ENCODE results near the gene ID3. TPM values are rescaled to one million over a fixed set of nuclear protein-coding genes. Genes with fewer than 3 reads are reported as not detected.

ID3 gene
- total RNA-seq, 1 experiment from 2014 or later: 119 TPM

DNA sequence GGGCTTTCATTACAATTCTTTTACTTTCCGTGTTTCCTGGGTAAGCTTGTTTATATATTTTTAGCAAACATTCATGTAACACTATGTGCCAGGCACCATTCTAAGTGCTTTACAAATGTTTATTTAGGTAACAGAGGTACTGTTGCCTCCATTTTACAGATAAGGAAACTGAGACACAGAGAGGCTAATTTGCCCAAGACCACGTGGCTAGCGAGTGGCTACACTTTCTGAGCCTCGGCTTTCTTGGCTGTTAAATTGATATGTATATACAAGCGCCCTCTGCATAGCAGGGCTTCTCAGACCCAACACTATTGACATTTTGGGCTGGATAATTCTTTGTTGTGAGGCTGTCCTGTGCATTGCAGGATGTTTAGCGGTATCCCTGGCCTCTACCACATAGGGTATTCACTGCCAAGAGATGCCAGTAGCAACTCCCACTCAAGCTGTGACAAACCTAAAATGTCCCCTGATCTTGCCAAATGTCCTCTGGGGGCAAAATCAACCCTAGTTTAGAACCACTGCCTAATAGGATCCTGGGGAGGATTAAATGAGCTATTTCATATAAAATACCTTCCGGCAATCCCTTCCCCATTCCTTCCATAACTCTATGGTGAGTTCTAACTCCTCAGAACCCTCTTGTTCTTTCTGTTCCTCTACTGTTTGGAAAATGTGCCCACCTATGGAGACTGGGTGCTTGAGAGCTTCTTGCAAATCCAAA, 17.2 kb upstream of the ID3 start:
- H3K27me3 Mint-ChIP-seq (ENCODE audit: low read depth): peaks cover 5% of the 10 kb centered on the region
- no peaks in the 10 kb centered on the region for H3K79me2 ChIP-seq (ENCODE audit: insufficient read depth, low read length)
- H4K5ac ChIP-seq (ENCODE audit: insufficient read length, low read depth, low read length): no peak overlapping the region
- peaks cover 28 to 33% of the 10 kb centered on the region in 2 experiments for H3K4me1 Mint-ChIP-seq
- DNase-seq: no peak
- H2BK12ac ChIP-seq (ENCODE audit: insufficient read length, low read depth, low read length): no peak overlapping the region
- no peak overlapping the region for H3K56ac ChIP-seq (ENCODE audit: insufficient read length, low read depth, low read length)
- peaks cover 0 to 7% (median 2%) of the 10 kb centered on the region in 3 experiments; a peak in 4 of 7 replicates for H3K36me3 Mint-ChIP-seq (ENCODE audit: insufficient read depth in 1 of 3, low read depth in 3 of 3)
- H3K4ac ChIP-seq (ENCODE audit: low read depth, low read length): no peak overlapping the region
- H3K27ac Mint-ChIP-seq: no peak overlapping the region
- no peak overlapping the region for H3K23ac ChIP-seq (ENCODE audit: insufficient read length, low read depth, low read length)
- no peak overlapping the region for H2BK20ac ChIP-seq (ENCODE audit: low read depth, low read length, poor library complexity, severe bottlenecking)
- H4K8ac ChIP-seq (replicated peaks; ENCODE audit: insufficient read length, low read depth, low read length): no peak overlapping the region
- H3K27me3 ChIP-seq (ENCODE audit: insufficient read depth, low read length): no peaks in the 10 kb centered on the region
- H3K27ac ChIP-seq (ENCODE audit: insufficient read length, low read depth, low read length): no peak overlapping the region
- TF ChIP-seq CTCF (conservative IDR thresholded peaks at IDR 0.05): no peak
- no peak overlapping the region for H2AK5ac ChIP-seq (ENCODE audit: insufficient read length, low read length)
- H2AFZ ChIP-seq (ENCODE audit: low read length): no peak overlapping the region
- no peak overlapping the region for H3T11ph ChIP-seq (ENCODE audit: low read length)
- H3K79me1 ChIP-seq (ENCODE audit: insufficient read depth, low read depth, low read length, poor library complexity, severe bottlenecking): no peaks in the 10 kb centered on the region
- H4K91ac ChIP-seq (ENCODE audit: insufficient read length, low read depth, low read length): no peak overlapping the region
- H2BK5ac ChIP-seq (ENCODE audit: insufficient read length, low read length): no peak overlapping the region
- no peaks in the 10 kb centered on the region for H4K20me1 ChIP-seq (ENCODE audit: control insufficient read depth, insufficient read depth, insufficient read length)
- H3K9me3 Mint-ChIP-seq: peaks cover 3 to 6% of the 10 kb centered on the region in 2 experiments; a peak in 4 of 5 replicates
- WGBS (ENCODE audit: extremely low coverage, insufficient read length, low lambda C conversion rate): no CpG with 5 or more reads among the region's 7 CpGs
- H3K18ac ChIP-seq (ENCODE audit: insufficient read length, low read depth, low read length): no peak overlapping the region
- H3K9ac ChIP-seq (ENCODE audit: extremely low read depth, insufficient read length, low read length): no peak overlapping the region
- H3K9me3 ChIP-seq (ENCODE audit: control insufficient read depth, low read depth, low read length): no peaks in the 10 kb centered on the region
- H2BK15ac ChIP-seq (ENCODE audit: low read depth, low read length): no peak overlapping the region
- no peaks in the 10 kb centered on the region for H3K23me2 ChIP-seq (ENCODE audit: insufficient read length, low read depth, low read length, poor library complexity, severe bottlenecking)
- no peak overlapping the region for H2BK120ac ChIP-seq (ENCODE audit: low read depth, low read length, poor library complexity, severe bottlenecking)
- H3K4me2 ChIP-seq (ENCODE audit: insufficient read depth, insufficient read length, low read length): no peak overlapping the region
- peaks cover 5% of the 10 kb centered on the region; the same call in 1 of the 2 replicates for H3K4me1 ChIP-seq (ENCODE audit: insufficient read depth, low read length)
- no peak overlapping the region for H3K4me3 Mint-ChIP-seq
- H3K14ac ChIP-seq (ENCODE audit: insufficient read depth, low read length): no peak overlapping the region
